Endothelial cell of umbilical vein (primary cell): ENCODE measurements around the gene DDX31.

Experiments used
- POLR2A ChIP-seq: IDR thresholded peaks from 2 replicates; pipeline ENCODE4 v1.6.1; 2012; ENCODE audit warnings: low read depth, mild to moderate bottlenecking, control low read depth, low read length
- TF ChIP-seq, protein P1 (sequence below), 2 donors: IDR thresholded peaks; 1 replicate in 1 of 2; 2 replicates in 1 of 2; pipeline ENCODE4 v1.5.1; 2011; ENCODE audit warnings: low read length in 2 of 2, mild to moderate bottlenecking in 2 of 2, moderate library complexity in 2 of 2, control low read depth in 1 of 2, inconsistent platforms in 1 of 2, low read depth in 1 of 2; ENCODE audit not compliant: insufficient read depth in 1 of 2; ENCODE audit errors: extremely low read depth in 1 of 2

DNA sequence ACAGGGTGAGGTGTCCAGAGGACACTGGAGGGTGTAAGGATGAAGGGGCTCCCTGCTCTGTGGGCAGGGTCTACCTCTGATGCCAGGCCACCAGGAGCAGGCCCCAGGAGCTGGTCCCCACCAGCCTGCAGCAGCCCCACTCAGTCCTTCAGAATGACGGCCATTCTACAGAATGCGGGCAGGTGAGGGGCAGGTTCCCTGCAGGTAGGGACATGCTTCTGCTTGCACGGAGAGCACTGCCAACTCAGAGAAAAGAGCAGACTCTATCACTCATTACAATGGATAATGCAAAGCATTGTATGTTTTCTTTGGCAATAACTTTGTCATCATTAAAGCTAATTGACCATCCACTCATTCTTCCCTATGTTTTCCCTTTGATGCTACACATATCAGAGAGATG lies 39.0 kb downstream of the DDX31 start:
- TF ChIP-seq, protein P1, sequence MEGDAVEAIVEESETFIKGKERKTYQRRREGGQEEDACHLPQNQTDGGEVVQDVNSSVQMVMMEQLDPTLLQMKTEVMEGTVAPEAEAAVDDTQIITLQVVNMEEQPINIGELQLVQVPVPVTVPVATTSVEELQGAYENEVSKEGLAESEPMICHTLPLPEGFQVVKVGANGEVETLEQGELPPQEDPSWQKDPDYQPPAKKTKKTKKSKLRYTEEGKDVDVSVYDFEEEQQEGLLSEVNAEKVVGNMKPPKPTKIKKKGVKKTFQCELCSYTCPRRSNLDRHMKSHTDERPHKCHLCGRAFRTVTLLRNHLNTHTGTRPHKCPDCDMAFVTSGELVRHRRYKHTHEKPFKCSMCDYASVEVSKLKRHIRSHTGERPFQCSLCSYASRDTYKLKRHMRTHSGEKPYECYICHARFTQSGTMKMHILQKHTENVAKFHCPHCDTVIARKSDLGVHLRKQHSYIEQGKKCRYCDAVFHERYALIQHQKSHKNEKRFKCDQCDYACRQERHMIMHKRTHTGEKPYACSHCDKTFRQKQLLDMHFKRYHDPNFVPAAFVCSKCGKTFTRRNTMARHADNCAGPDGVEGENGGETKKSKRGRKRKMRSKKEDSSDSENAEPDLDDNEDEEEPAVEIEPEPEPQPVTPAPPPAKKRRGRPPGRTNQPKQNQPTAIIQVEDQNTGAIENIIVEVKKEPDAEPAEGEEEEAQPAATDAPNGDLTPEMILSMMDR (IDR thresholded peaks at IDR 0.05; ENCODE audit: extremely low read depth in 1 of 2, insufficient read depth in 1 of 2, low read depth in 1 of 2, low read length in 2 of 2), result no peak
- no peak for TF ChIP-seq POLR2A
